H1 (cell line): ENCODE data around the gene DFFA. TPM values are rescaled to one million over a fixed set of nuclear protein-coding genes. Genes with fewer than 3 reads are reported as not detected.

ENCODE experiments used
- ASH2L ChIP-seq: fragments of 200-600, 300-600 bp; sonication (generic); IDR thresholded peaks from one replicate; pipeline ENCODE4 v1.7.1; 2017; ENCODE audit warnings: low read length
- ATF2 ChIP-seq: IDR thresholded peaks from 2 replicates; pipeline ENCODE4 v1.6.1; 2012; ENCODE audit warnings: low read length, inconsistent platforms
- ATF3 ChIP-seq: IDR thresholded peaks from 2 replicates; pipeline ENCODE4 v1.6.1; 2011; ENCODE audit warnings: low read depth, mild to moderate bottlenecking, low read length; ENCODE audit not compliant: insufficient read depth
- BACH1 ChIP-seq: IDR thresholded peaks from 2 replicates; pipeline ENCODE4 v1.6.1; 2012; ENCODE audit warnings: low read length, improper control_type of control experiment
- BCL11A ChIP-seq, 2 experiments: IDR thresholded peaks; one replicate each; pipeline ENCODE4 v1.6.1; 2011; ENCODE audit warnings: low read depth in 2 of 2, low read length in 2 of 2, mild to moderate bottlenecking in 2 of 2
- BRCA1 ChIP-seq: IDR thresholded peaks from 2 replicates; pipeline ENCODE4 v1.6.1; 2012; ENCODE audit warnings: low read depth, low read length, improper control_type of control experiment
- CBX5 ChIP-seq: fragments of 300-800, 300-1000 bp; sonication (generic); IDR thresholded peaks from 2 replicates; pipeline ENCODE4 v1.7.1; 2016; ENCODE audit warnings: antibody characterized with exemption, low read length, low read depth
- CHD1 ChIP-seq: IDR thresholded peaks from 2 replicates; pipeline ENCODE4 v1.6.1; 2012; ENCODE audit warnings: low read depth, low read length, improper control_type of control experiment
- CREB1 ChIP-seq: IDR thresholded peaks from 2 replicates; pipeline ENCODE4 v1.6.1; 2012; ENCODE audit warnings: inconsistent platforms
- CTBP2 ChIP-seq: IDR thresholded peaks from 2 replicates; pipeline ENCODE4 v1.7.0; 2011; ENCODE audit warnings: borderline replicate concordance, mild to moderate bottlenecking, moderate library complexity, mixed read lengths, low read length; ENCODE audit not compliant: insufficient read depth, insufficient read length
- EZH2 ChIP-seq: fragments of 200-600 bp; sonication (generic); IDR thresholded peaks from 2 replicates; pipeline ENCODE4 v1.7.1; 2012; ENCODE audit warnings: low read depth, mild to moderate bottlenecking, moderate library complexity, low read length, inconsistent platforms; ENCODE audit not compliant: severe bottlenecking
- GTF2F1 ChIP-seq: IDR thresholded peaks from 2 replicates; pipeline ENCODE4 v1.6.1; 2012; ENCODE audit warnings: low read depth, low read length, improper control_type of control experiment, borderline replicate concordance
- JUND ChIP-seq: IDR thresholded peaks from 2 replicates; pipeline ENCODE4 v1.6.1; 2011; ENCODE audit warnings: mild to moderate bottlenecking, improper control_type of control experiment, low read length
- KDM4A ChIP-seq: IDR thresholded peaks from one replicate; pipeline ENCODE4 v1.7.1; 2012; ENCODE audit warnings: low read depth, mild to moderate bottlenecking, moderate library complexity, low read length, inconsistent platforms; ENCODE audit not compliant: severe bottlenecking
- POLR2A ChIP-seq, 2 experiments: IDR thresholded peaks; 1 replicate in 1 of 2; 2 replicates in 1 of 2; pipeline ENCODE4 v1.6.1; 2011; ENCODE audit warnings: low read depth in 2 of 2, low read length in 2 of 2, mild to moderate bottlenecking in 2 of 2; ENCODE audit errors: control extremely low read depth in 1 of 2
- RBBP5 ChIP-seq: IDR thresholded peaks from 2 replicates; pipeline ENCODE4 v1.7.1; 2012; ENCODE audit warnings: low read depth, mild to moderate bottlenecking, inconsistent platforms, low read length, moderate library complexity, borderline replicate concordance
- RXRA ChIP-seq: IDR thresholded peaks from 2 replicates; pipeline ENCODE4 v1.6.1; 2011; ENCODE audit warnings: low read depth, mild to moderate bottlenecking, low read length, moderate library complexity; ENCODE audit not compliant: insufficient read depth
- SIN3A ChIP-seq, 2 experiments: IDR thresholded peaks in 1 of 2; conservative IDR thresholded peaks in 1 of 2; 2 replicates each; pipeline ENCODE4 v1.6.1; 2011 to 2012; ENCODE audit warnings: low read length in 2 of 2, improper control_type of control experiment in 1 of 2, low read depth in 1 of 2, mild to moderate bottlenecking in 1 of 2
- SP1 ChIP-seq: IDR thresholded peaks from 2 replicates; pipeline ENCODE4 v1.6.1; 2011; ENCODE audit warnings: low read depth, low read length
- SP4 ChIP-seq: IDR thresholded peaks from 2 replicates; pipeline ENCODE4 v1.6.1; 2012; ENCODE audit warnings: low read length, inconsistent platforms
- TBP ChIP-seq: IDR thresholded peaks from 2 replicates; pipeline ENCODE4 v1.6.1; 2011; ENCODE audit warnings: low read depth, low read length, improper control_type of control experiment
- ZNF274 ChIP-seq: IDR thresholded peaks from 2 replicates; pipeline ENCODE4 v1.7.0; 2012; ENCODE audit warnings: low read length, borderline replicate concordance; ENCODE audit errors: extremely low read depth
- polyA plus RNA-seq, 7 experiments: library from polyadenylated mRNA; depleted of rRNA in 3 of 7; stranded (reverse) in 5 of 7; unstranded in 2 of 7; fragments of >200 nt in 5 of 7; fragments of 200-250 nt in 2 of 7; gene quantifications; 1 replicate in 5 of 7; 2 replicates in 1 of 7; 4 replicates in 1 of 7; pipeline versions ENCODE4 v1.2.1 to v1.2.3, GENCODE V29; 2011 to 2013; ENCODE audit warnings: missing spikeins in 2 of 7, mixed read lengths in 2 of 7
- total RNA-seq: library from RNA; stranded (reverse); fragmentation: NEBNext Ultra II Directional; extraction: Animal tissue kit (Norgen Biotek cat#: 25700); gene quantifications from 2 replicates; pipeline ENCODE4 v1.2.1, GENCODE V29; 2021

The DFFA gene
- total and polyA plus RNA-seq, 2 of the 8 experiments (the other 6 are each of a cell fraction or from before 2014, with no cell fraction given), result 34.3 to 79.9 TPM

GRCh38 chr1:10430216-10431069 lies 41.9 kb downstream of the DFFA start, which contains the start of gene CENPS (continued):
- TF ChIP-seq RBBP5 (peak; percentile 96), SP1 (no peak), JUND (no peak; the same call in 1 of the 2 replicates), RXRA (no peak), CTBP2 (no peak), CHD1 (no peak), SP4 (no peak; the same call in 1 of the 2 replicates), ATF3 (no peak), ATF2 (no peak), BACH1 (no peak), SIN3A (conservative IDR thresholded peaks at IDR 0.05 in 1 of 2, IDR thresholded peaks at IDR 0.05 in 1 of 2; ENCODE audit: low read depth in 1 of 2, low read length in 2 of 2) (peak; percentile 54 to 58; a peak in 2 of 4 replicates), BRCA1 (no peak), ASH2L (peak; percentile 94), EZH2 (no peak), GTF2F1 (no peak), BCL11A (IDR thresholded peaks at IDR 0.05; ENCODE audit: low read depth in 2 of 2, low read length in 2 of 2) (no peak), ZNF274 (no peak), KDM4A (peak; percentile 94), CREB1 (peak; percentile 69), CBX5 (no peak), TBP (peak; percentile 49), POLR2A (IDR thresholded peaks at IDR 0.05; ENCODE audit: control extremely low read depth in 1 of 2, low read depth in 2 of 2, low read length in 2 of 2) (peak in 1 of 2 experiments; percentile 90; a peak in 2 of 3 replicates)
